ENCODE data around the gene MATN4. TPM values are rescaled to one million over a fixed set of nuclear protein-coding genes. Genes with fewer than 3 reads are reported as not detected.

The MATN4 gene
- total and polyA plus RNA-seq, 4 donors, result 3.6 to 21.2 (median 11.5) TPM

DNA sequence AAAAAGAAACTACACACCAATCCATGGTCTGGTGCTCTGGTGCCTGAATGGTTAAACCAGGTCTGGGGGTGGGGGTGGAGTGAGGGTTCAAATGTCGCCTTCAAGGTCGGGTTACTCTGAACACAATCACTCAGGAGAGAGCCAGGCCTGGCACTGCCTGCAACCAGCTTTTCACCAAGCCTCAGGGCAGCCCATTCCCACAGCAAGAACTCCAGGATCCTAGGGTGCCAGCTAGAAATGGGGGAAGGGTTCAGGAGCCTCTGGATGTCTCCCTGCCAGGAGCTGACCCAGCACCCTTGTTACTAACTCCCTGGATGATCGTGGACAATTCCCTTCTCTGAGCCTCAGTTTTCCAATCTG is 33.5 kb upstream of the MATN4 start:
- no peak for DNase-seq (ENCODE audit: low read depth in 4 of 6, low spot score in 6 of 6)
- peak overlapping the region; percentile 54 for H3K27ac ChIP-seq (ENCODE audit: low read depth, low read length)
- peaks cover 5% of the 10 kb centered on the region for H3K27me3 ChIP-seq (ENCODE audit: control insufficient read depth, insufficient read depth, low read length)
- no peak overlapping the region for H3K4me3 ChIP-seq (ENCODE audit: low read depth, low read length)
- H3K9me3 ChIP-seq (ENCODE audit: control insufficient read depth, insufficient read depth, low read length), result no peaks in the 10 kb centered on the region
- H3K36me3 ChIP-seq (ENCODE audit: control insufficient read depth, insufficient read depth, low read length), result no peaks in the 10 kb centered on the region
- H3K4me1 ChIP-seq (ENCODE audit: control insufficient read depth, insufficient read depth, low read length), result peaks cover 28% of the 10 kb centered on the region
- 50% methylated on average over 3 of the region's 3 CpGs for WGBS (ENCODE audit: insufficient coverage)

DNA sequence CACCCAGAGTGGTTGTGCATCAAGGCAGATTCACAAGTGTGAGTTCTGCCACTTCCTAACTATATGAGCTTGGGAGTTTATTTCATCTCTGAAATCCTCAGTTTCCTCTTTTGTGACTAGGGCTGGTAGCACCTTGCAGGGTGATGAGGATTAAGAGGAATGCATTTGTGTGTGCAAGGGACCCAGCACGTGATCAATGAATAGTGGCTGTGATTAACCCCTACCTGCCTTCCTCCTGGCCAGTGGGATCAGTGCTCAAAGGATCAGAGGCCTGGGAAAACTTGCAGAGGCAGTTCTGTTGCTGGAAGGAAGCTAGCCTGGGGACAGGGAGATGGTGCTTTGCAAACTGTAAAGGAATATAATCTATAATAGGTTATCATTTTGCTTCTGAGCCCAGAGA is 32.9 kb upstream of the MATN4 start:
- 60% methylated on average over 1 of the region's 1 CpG for WGBS (ENCODE audit: insufficient coverage)
- H3K9me3 ChIP-seq (ENCODE audit: control insufficient read depth, insufficient read depth, low read length), result no peaks in the 10 kb centered on the region
- no peaks in the 10 kb centered on the region for H3K27me3 ChIP-seq (ENCODE audit: control insufficient read depth, insufficient read depth, low read length)
- H3K4me3 ChIP-seq (ENCODE audit: low read depth, low read length), result no peak overlapping the region
- no peak overlapping the region for H3K27ac ChIP-seq (ENCODE audit: low read depth, low read length)
- H3K36me3 ChIP-seq (ENCODE audit: control insufficient read depth, insufficient read depth, low read length), result no peaks in the 10 kb centered on the region
- peaks cover 24% of the 10 kb centered on the region for H3K4me1 ChIP-seq (ENCODE audit: control insufficient read depth, insufficient read depth, low read length)
- DNase-seq (ENCODE audit: low read depth in 4 of 6, low spot score in 6 of 6), result no peak

DNA sequence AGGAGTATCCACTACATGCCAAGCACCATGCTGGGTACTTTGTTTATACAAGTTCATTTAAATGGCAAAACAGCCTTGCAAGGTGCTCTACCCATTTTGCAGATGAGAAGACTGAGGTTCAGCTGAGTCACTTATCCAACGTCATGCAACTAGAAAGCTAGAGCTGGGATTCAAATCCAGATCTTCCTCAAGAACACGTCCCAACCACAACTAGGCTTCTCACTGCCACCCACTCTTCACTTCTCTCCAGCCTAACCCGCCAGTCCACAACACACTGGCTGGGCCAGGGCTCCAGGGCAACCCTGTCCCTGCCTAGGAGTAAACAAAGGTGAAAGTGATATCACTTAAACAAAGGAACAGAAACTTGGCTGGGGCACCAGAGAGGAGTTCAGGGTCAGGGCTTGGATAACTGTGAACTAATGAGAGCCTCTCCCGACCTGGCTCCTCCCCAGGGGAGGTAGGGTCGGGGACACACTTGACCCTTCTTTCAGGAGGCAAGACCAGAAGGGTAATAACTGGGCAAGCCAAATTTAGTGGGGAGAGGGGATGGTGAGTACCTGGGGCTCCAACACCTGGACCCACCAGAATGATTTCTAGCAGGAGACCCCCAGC is 32.2 kb upstream of the MATN4 start:
- WGBS (ENCODE audit: insufficient coverage), result 76% methylated on average over 3 of the region's 5 CpGs
- H3K27ac ChIP-seq (ENCODE audit: low read depth, low read length), result no peak overlapping the region
- H3K4me1 ChIP-seq (ENCODE audit: control insufficient read depth, insufficient read depth, low read length), result peaks cover 24% of the 10 kb centered on the region
- no peak overlapping the region for H3K4me3 ChIP-seq (ENCODE audit: low read depth, low read length)
- H3K36me3 ChIP-seq (ENCODE audit: control insufficient read depth, insufficient read depth, low read length), result no peaks in the 10 kb centered on the region
- DNase-seq (ENCODE audit: low read depth in 4 of 6, low spot score in 6 of 6), result no peak
- no peaks in the 10 kb centered on the region for H3K9me3 ChIP-seq (ENCODE audit: control insufficient read depth, insufficient read depth, low read length)
- H3K27me3 ChIP-seq (ENCODE audit: control insufficient read depth, insufficient read depth, low read length), result no peaks in the 10 kb centered on the region

DNA sequence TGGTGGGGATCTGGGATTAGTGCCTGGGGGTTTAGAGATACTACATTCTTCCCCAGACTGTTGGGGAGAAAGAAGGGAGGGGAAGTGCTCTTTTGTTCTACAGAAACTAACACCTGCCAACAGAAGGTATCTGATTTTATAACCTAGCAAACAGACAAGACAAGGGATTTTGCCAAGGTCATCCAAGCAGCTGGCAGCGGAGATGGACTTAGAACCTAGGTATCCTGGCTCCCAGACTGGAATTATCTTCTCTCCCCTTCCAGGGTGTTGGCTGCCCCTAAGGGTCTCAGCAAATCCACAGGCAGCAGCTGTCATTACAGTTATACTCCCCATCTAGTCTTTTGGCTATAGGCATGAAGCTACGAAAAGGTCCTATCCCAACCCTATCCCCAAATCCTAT is 31.7 kb upstream of the MATN4 start:
- no peak overlapping the region for H3K27ac ChIP-seq (ENCODE audit: low read depth, low read length)
- H3K4me1 ChIP-seq (ENCODE audit: control insufficient read depth, insufficient read depth, low read length), result peaks cover 24% of the 10 kb centered on the region
- no peaks in the 10 kb centered on the region for H3K27me3 ChIP-seq (ENCODE audit: control insufficient read depth, insufficient read depth, low read length)
- no peaks in the 10 kb centered on the region for H3K36me3 ChIP-seq (ENCODE audit: control insufficient read depth, insufficient read depth, low read length)
- no peak for DNase-seq (ENCODE audit: low read depth in 4 of 6, low spot score in 6 of 6)
- 92% methylated on average over 1 of the region's 2 CpGs for WGBS (ENCODE audit: insufficient coverage)
- no peaks in the 10 kb centered on the region for H3K9me3 ChIP-seq (ENCODE audit: control insufficient read depth, insufficient read depth, low read length)
- H3K4me3 ChIP-seq (ENCODE audit: low read depth, low read length), result no peak overlapping the region

DNA sequence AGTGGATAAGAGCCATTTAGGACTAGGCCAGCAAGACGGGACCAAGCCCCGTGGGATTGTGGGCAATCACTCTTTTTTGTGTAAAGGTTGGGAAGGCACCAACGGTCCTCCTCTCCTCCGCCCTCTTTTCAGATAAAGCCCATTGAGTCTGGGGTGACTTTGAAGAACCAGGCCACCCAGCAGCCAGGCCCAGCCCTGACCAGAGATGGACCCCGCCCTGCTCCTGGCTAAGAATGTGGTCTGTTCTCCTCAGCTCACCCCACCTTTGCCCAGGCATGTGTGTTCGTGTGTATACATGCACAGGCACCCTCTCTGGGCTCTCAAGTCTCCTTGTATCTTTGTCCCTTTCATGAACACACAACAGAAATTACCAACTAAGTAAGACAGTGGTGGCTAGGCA is 31.0 kb upstream of the MATN4 start:
- Histone ChIP-seq H3K4me1 (ENCODE audit: control insufficient read depth, insufficient read depth, low read length) (peaks cover 24% of the 10 kb centered on the region), H3K9me3 (ENCODE audit: control insufficient read depth, insufficient read depth, low read length) (no peaks in the 10 kb centered on the region), H3K4me3 (ENCODE audit: low read depth, low read length) (no peak overlapping the region), H3K27me3 (ENCODE audit: control insufficient read depth, insufficient read depth, low read length) (no peaks in the 10 kb centered on the region), H3K27ac (ENCODE audit: low read depth, low read length) (no peak overlapping the region), H3K36me3 (ENCODE audit: control insufficient read depth, insufficient read depth, low read length) (no peaks in the 10 kb centered on the region)
- no peak for DNase-seq (ENCODE audit: low read depth in 4 of 6, low spot score in 6 of 6)
- 77% methylated on average over 6 of the region's 6 CpGs for whole genome bisulfite sequencing (ENCODE audit: insufficient coverage)

DNA sequence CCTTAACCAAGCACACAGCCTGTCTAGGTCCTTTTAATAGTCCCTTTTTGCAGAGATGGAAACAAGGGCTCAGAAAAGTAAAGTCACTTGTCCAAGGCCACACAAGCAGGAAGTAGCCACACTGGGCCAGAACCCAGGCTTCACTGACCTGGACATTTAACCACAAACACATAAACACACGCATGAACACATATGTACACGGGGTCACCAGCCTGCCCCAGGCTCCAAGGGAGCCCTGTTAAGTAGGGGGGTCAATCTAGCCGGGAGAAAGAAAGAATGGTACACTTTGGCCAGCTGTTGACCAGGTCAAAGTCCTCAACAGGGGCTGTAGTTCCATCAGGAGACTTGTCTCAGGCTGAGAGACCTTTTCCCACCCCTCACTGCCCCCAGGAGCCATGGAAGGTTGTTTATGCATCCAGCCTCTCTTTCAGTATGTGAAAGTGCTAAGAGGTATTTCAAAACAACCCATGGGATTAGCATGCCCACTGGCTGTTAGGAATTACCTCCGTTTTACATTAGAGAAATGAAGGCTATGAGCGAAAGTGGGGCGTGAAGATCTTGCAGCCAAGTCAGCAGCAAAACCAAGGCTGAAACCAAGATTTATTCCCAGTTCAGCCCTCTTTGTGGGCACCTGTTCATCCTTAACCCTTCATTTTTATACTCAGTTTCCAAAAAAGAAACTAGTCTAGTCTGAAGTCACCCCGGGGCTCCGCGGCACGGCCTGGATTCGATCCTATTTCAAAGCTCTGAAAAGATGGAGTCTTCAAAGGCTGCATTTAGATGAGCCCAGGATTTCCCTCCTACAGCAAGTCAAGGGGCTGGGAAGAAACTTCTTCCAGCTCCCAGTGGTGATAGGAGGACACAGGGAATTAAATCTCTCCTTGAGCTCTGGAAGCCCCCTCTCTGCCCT is 30.3 kb upstream of the MATN4 start:
- no peak for DNase-seq (ENCODE audit: low read depth in 4 of 6, low spot score in 6 of 6)

DNA sequence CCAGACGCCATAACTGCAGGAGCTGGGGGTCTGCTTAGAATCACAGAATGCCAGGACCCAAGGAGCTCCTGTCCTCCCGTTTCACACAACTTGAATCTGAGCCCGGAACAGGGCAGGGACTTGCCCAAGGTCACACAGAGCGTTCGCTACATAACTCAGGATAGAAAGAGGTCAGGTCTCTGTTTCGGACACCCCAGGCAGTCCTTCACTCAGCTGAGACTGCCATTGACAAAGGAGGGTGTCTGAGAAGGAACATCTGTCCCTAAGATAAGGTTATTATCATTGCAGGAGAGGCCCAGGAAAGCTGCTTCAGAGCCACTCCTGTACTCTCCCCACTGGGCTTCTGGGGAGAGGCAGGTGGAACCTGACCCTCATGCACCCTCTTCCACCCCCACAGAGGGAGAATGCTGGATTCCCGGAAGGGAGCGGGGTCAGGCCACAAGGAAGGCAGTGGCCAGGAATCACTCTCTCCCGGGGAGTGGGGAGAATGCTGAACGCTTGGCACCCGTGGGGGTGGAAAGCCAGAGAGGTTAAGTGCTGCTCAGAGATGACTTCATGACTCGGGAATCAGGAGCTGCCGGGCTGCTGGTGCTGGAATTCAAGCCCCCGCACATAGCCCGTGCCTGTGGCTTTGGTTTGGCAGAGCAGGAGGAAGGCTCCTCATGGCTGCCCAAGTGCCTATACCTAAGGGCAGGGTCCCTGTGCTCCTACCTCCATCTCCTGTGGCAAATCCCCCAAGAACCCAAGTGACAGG is 29.4 kb upstream of the MATN4 start:
- Histone ChIP-seq H3K27ac (ENCODE audit: low read depth, low read length) (peak overlapping the region; percentile 52), H3K4me3 (ENCODE audit: low read depth, low read length) (no peak overlapping the region), H3K36me3 (ENCODE audit: control insufficient read depth, insufficient read depth, low read length) (no peaks in the 10 kb centered on the region), H3K4me1 (ENCODE audit: control insufficient read depth, insufficient read depth, low read length) (peaks cover 24% of the 10 kb centered on the region), H3K9me3 (ENCODE audit: control insufficient read depth, insufficient read depth, low read length) (no peaks in the 10 kb centered on the region), H3K27me3 (ENCODE audit: control insufficient read depth, insufficient read depth, low read length) (no peaks in the 10 kb centered on the region)
- WGBS (ENCODE audit: insufficient coverage), result 72% methylated on average over 11 of the region's 15 CpGs
- peak in 1 of 6 donors; percentile 30 for DNase-seq (ENCODE audit: low read depth in 4 of 6, low spot score in 6 of 6)

More for the DNA sequence above, 30.3 kb upstream of the MATN4 start:
- H3K4me3 ChIP-seq (ENCODE audit: low read depth, low read length), result no peak overlapping the region
- no peaks in the 10 kb centered on the region for H3K36me3 ChIP-seq (ENCODE audit: control insufficient read depth, insufficient read depth, low read length)
- WGBS (ENCODE audit: insufficient coverage), result 71% methylated on average over 8 of the region's 11 CpGs
- H3K9me3 ChIP-seq (ENCODE audit: control insufficient read depth, insufficient read depth, low read length), result no peaks in the 10 kb centered on the region
- H3K27ac ChIP-seq (ENCODE audit: low read depth, low read length), result peak overlapping the region; percentile 45
- peaks cover 24% of the 10 kb centered on the region for H3K4me1 ChIP-seq (ENCODE audit: control insufficient read depth, insufficient read depth, low read length)
- H3K27me3 ChIP-seq (ENCODE audit: control insufficient read depth, insufficient read depth, low read length), result no peaks in the 10 kb centered on the region

DNA sequence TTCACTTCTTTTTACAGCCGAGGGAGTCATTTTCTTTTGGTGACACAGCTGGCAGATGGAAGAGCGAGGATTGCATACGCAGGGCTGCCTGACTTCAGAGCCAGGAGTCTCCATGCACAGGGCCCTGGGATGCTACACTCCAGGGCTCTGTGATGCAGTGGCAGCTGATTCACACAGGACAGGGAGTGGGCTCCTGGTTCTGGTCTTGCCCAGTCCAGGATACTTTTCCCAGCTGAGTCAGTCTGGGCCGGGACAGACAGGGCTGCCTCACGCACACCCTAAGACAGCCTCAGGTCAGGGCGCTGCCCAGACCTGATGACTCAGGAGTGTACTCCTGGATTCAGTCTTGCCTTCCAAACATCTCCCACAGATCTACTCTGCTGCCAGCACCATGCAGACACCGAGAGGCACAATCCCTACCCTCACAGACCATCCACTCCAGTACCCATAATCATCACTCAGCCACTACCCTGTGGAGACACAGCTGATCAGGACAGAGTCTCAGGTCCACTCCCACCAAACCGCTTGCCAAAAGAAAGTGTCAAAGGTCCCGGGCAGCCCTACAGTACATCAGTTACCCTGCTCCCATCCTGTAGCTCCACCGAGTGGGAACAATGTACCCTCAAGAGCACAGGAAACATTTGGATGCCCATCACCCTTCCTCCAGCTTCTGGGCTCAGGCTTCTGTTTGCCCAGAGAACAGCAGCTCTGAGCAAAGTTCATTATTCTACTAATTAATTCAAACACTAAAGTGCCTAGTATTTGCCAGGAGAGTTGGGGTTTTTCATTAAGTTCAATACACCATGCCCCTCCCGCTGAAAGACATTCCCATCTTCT is 28.6 kb upstream of the MATN4 start:
- peaks cover 16% of the 10 kb centered on the region for H3K4me1 ChIP-seq (ENCODE audit: control insufficient read depth, insufficient read depth, low read length)
- WGBS (ENCODE audit: insufficient coverage), result 75% methylated on average over 11 of the region's 11 CpGs
- no peaks in the 10 kb centered on the region for H3K9me3 ChIP-seq (ENCODE audit: control insufficient read depth, insufficient read depth, low read length)
- peak in 1 of 6 donors; percentile 48 for DNase-seq (ENCODE audit: low read depth in 4 of 6, low spot score in 6 of 6)
- H3K27me3 ChIP-seq (ENCODE audit: control insufficient read depth, insufficient read depth, low read length), result no peaks in the 10 kb centered on the region
- no peak overlapping the region for H3K4me3 ChIP-seq (ENCODE audit: low read depth, low read length)
- H3K27ac ChIP-seq (ENCODE audit: low read depth, low read length), result no peak overlapping the region
- H3K36me3 ChIP-seq (ENCODE audit: control insufficient read depth, insufficient read depth, low read length), result no peaks in the 10 kb centered on the region

DNA sequence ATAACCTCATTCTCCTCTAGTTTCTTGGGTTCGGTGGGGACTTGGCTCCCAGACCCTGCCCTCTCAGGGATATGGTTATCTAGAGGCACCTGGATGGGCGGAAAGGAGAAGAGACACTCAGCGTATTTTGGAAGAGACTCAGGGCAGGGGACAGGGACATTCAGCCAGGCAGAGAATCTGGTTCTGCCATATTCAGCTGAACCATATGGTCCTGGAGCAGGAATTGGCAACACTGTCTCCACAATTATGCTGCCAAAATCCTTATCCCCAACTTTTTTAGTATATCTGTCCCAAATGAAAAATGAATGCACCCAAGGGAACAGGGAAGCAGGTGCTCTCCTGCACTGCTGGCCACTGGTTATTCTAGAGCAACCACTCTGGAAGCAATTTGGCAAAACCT is 22.4 kb upstream of the MATN4 start:
- Histone ChIP-seq H3K27me3 (ENCODE audit: control insufficient read depth, insufficient read depth, low read length) (no peaks in the 10 kb centered on the region), H3K27ac (ENCODE audit: low read depth, low read length) (no peak overlapping the region), H3K4me1 (ENCODE audit: control insufficient read depth, insufficient read depth, low read length) (no peaks in the 10 kb centered on the region), H3K4me3 (ENCODE audit: low read depth, low read length) (no peak overlapping the region), H3K36me3 (ENCODE audit: control insufficient read depth, insufficient read depth, low read length) (no peaks in the 10 kb centered on the region), H3K9me3 (ENCODE audit: control insufficient read depth, insufficient read depth, low read length) (no peaks in the 10 kb centered on the region)
- 100% methylated on average over 3 of the region's 3 CpGs for WGBS (ENCODE audit: insufficient coverage)
- DNase-seq (ENCODE audit: low read depth in 4 of 6, low spot score in 6 of 6), result no peak
